ENCODE results near the gene GSDME. TPM values are rescaled to one million over a fixed set of nuclear protein-coding genes. Genes with fewer than 3 reads are reported as not detected.

Gene GSDME
- total and polyA plus RNA-seq, 2 of the 4 experiments (the other 2 are of a cell fraction) = 75.2 to 78.7 TPM

DNA sequence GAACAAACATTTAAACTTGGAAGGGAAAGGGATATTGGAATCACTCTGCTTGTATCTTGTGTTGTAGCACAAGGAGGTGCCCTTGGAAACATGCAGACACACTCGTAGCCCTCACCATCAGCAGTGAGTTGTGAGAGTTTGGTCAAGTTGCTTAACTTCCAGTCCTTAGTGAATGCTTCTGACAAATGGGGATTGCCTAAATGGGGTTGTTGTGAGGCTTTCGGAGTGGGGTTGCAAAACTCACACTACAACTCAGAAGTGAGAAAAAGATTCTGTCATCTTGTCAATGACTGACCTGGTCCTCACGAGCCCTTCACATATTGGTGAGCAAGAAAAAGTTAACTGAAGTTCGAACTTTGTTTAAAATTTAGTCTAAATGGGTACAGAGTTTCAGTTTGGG, 29.0 kb upstream of the GSDME start:
- H3K79me1 ChIP-seq (ENCODE audit: low read depth in 1 of 2, low read length in 2 of 2) = 0 out of 4 replicates have a peak, but pooled peaks cover 0 to 3% of the 10 kb centered on the region in 2 experiments
- peak overlapping the region; percentile 99 for H4K91ac ChIP-seq (ENCODE audit: insufficient read depth, low read depth, low read length)
- no peak overlapping the region for H3K4me2 ChIP-seq (ENCODE audit: low read depth, low read length)
- peak overlapping the region; percentile 76; the same call in 1 of the 2 replicates for H4K5ac ChIP-seq (ENCODE audit: low read depth, low read length)
- peak overlapping the region; percentile 99 for H2BK120ac ChIP-seq (ENCODE audit: low read depth, low read length)
- H2BK5ac ChIP-seq (ENCODE audit: low read depth, low read length, poor library complexity, severe bottlenecking) = peak overlapping the region; percentile 99
- peak overlapping the region; percentile 87 for H2BK20ac ChIP-seq (ENCODE audit: low read depth, low read length)
- H3K27me3 ChIP-seq (ENCODE audit: control insufficient read depth, insufficient read depth, low read length) = no peaks in the 10 kb centered on the region
- in situ Hi-C loops (cut with MboI; ENCODE audit: low sequenced_read_pairs) = no loop called here
- H2AFZ ChIP-seq (replicated peaks; ENCODE audit: low read length, poor library complexity) = no peak overlapping the region
- H2AK5ac ChIP-seq (ENCODE audit: low read depth, low read length) = peak overlapping the region; percentile 96
- H3K4ac ChIP-seq (ENCODE audit: low read depth, low read length) = peak overlapping the region; percentile 99; the same call in 1 of the 2 replicates
- CTCF ChIA-PET = no interaction called here
- 0 out of 2 replicates have a peak overlapping the region, but pooled peaks have one; percentile 7 for H3K56ac ChIP-seq (ENCODE audit: extremely low read depth, insufficient read depth, low read length)
- ATAC-seq (ENCODE audit: low read depth) (no peak), DNase-seq (no peak)
- peak overlapping the region; percentile 47 for H2AK9ac ChIP-seq (replicated peaks; ENCODE audit: low read depth, low read length, poor library complexity)
- WGBS, 2 experiments (ENCODE audit: extremely low coverage in 2 of 2, insufficient read length in 1 of 2) = no CpG with 5 or more reads among the region's 4 CpGs
- TF ChIP-seq CHD1 (IDR thresholded peaks at IDR 0.05; ENCODE audit: low read depth, low read length) (no peak), RFX5 (IDR thresholded peaks at IDR 0.05; ENCODE audit: low read depth, low read length) (no peak), MXI1 (IDR thresholded peaks at IDR 0.05; ENCODE audit: borderline replicate concordance, low read depth, low read length) (no peak), ELK1 (IDR thresholded peaks at IDR 0.05; ENCODE audit: borderline replicate concordance, low read depth, low read length) (no peak), NFE2L2 (IDR thresholded peaks at IDR 0.05; ENCODE audit: low read depth, low read length) (no peak)
- dilution Hi-C loops (cut with HindIII; ENCODE audit: low sequenced_read_pairs, unreplicated experiment) = no loop called here
- no peak overlapping the region for H3K9ac ChIP-seq (ENCODE audit: low read depth, low read length)
- H2BK15ac ChIP-seq (ENCODE audit: low read depth, low read length) = peak overlapping the region; percentile 99; the same call in 2 of the 3 replicates
- H3K4me3 ChIP-seq (ENCODE audit: insufficient read depth, low read depth, low read length) = no peak overlapping the region
- no peaks in the 10 kb centered on the region for H3K9me3 ChIP-seq (ENCODE audit: control insufficient read depth, insufficient read depth, low read length)
- no peak overlapping the region for H3K27ac ChIP-seq (ENCODE audit: insufficient read depth, low read length)
- intact Hi-C loops (cut with micrococcal nuclease) = no loop called here
- H3K18ac ChIP-seq (ENCODE audit: low read depth, low read length) = peak overlapping the region; percentile 96; the same call in 1 of the 2 replicates
- no peaks in the 10 kb centered on the region for H3K36me3 ChIP-seq (ENCODE audit: control insufficient read depth, insufficient read depth, low read length)
- H4K20me1 ChIP-seq (ENCODE audit: insufficient read depth, low read length) = no peaks in the 10 kb centered on the region
- peak overlapping the region; percentile 50 to 91; a peak in 3 of 4 replicates for H4K8ac ChIP-seq (ENCODE audit: low read depth in 2 of 2, low read length in 2 of 2)
- no TSS peak for BruUV-seq (replicated peaks)
- POLR2A ChIA-PET (ENCODE audit: unreplicated experiment) = no interaction called here
- H3K9me1 ChIP-seq (ENCODE audit: insufficient read depth, low read length) = peaks cover 6% of the 10 kb centered on the region
- H3K4me1 ChIP-seq (ENCODE audit: control insufficient read depth, insufficient read depth, low read length) = peaks cover 6% of the 10 kb centered on the region; the same call in 1 of the 2 replicates
- H3K14ac ChIP-seq (replicated peaks; ENCODE audit: low read depth, low read length) = peak overlapping the region; percentile 96
- H3K23ac ChIP-seq (ENCODE audit: low read depth, low read length) = no peak overlapping the region; the same call in 1 of the 2 replicates
